ENCODE measurements around the gene TBC1D9.

TBC1D9 gene

DNA sequence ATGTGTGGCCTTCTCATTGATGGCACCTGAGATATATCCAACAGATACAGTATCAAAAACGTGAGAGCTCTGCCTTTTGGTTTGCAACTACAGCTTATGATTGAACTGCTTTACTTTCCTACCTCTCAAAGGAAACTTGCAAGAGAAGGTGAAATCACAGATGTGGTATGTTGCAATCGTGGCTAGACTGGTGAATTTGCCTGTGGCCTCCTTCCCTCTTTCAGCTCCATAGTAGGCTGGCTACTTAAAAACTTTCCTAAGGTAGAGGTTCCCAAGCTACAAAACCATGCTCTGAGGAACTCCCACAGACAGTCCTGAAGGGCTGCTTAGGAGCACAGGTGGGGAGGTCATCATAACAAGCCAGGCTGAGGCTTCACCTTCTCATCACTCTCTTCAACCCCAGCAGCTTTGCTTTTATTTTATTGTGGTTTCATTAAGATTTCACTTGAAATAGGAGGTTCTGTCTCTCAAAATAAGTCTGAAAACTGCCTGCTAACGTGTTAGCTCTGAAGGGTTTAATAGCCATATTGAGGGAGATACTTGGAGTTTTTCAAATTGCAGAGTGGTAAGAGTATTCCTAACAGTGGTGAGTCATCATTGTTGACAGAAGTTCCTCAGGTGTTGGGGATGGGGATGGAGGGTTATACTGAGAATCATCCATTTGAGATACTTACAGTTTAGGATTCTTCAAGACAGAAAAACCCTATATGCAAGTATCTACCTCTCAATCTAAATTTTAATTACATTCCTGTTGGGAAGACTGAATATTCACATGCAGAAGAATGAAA, 93.9 kb downstream of the TBC1D9 start:
- no peaks in the 10 kb centered on the region for H3K4me1 ChIP-seq (ENCODE audit: control insufficient read depth, insufficient read depth, low read length)
- no peaks in the 10 kb centered on the region for H3K36me3 ChIP-seq (ENCODE audit: control insufficient read depth, insufficient read depth, low read length)
- no peak overlapping the region for H3K4me3 ChIP-seq (ENCODE audit: low read depth, low read length)
- H3K9me3 ChIP-seq (ENCODE audit: control insufficient read depth, insufficient read depth, low read depth, low read length): no peaks in the 10 kb centered on the region
- H3K9ac ChIP-seq (ENCODE audit: low read length): no peak overlapping the region
- no peaks in the 10 kb centered on the region for H3K27me3 ChIP-seq (ENCODE audit: control insufficient read depth, insufficient read depth, low read length)
- no peak overlapping the region for H3K27ac ChIP-seq (ENCODE audit: low read depth, low read length)

DNA sequence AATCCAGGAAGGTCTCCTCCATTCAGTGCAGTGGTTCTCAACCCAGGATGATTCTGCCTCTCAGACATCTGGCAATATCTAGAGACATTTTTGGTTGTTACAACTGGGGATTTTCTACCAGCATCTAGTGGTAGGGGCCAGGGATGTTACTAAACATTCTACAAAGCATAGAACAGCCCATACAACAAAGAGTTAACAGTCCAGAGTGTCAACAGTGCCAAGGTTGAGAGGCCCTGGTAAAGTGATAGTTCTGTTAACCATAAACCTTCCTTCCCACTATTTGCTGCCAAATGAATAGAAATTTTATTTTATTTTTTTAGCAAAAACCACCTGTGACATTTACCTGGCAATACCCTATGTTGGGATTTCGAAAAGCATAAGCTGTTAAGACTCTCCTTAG, 94.6 kb downstream of the TBC1D9 start:
- Histone ChIP-seq H3K27ac (ENCODE audit: low read depth, low read length) (no peak overlapping the region), H3K4me3 (ENCODE audit: low read depth, low read length) (no peak overlapping the region), H3K36me3 (ENCODE audit: control insufficient read depth, insufficient read depth, low read length) (no peaks in the 10 kb centered on the region), H3K9ac (ENCODE audit: low read length) (no peak overlapping the region), H3K4me1 (ENCODE audit: control insufficient read depth, insufficient read depth, low read length) (no peaks in the 10 kb centered on the region), H3K27me3 (ENCODE audit: control insufficient read depth, insufficient read depth, low read length) (no peaks in the 10 kb centered on the region), H3K9me3 (ENCODE audit: control insufficient read depth, insufficient read depth, low read depth, low read length) (no peaks in the 10 kb centered on the region)

DNA sequence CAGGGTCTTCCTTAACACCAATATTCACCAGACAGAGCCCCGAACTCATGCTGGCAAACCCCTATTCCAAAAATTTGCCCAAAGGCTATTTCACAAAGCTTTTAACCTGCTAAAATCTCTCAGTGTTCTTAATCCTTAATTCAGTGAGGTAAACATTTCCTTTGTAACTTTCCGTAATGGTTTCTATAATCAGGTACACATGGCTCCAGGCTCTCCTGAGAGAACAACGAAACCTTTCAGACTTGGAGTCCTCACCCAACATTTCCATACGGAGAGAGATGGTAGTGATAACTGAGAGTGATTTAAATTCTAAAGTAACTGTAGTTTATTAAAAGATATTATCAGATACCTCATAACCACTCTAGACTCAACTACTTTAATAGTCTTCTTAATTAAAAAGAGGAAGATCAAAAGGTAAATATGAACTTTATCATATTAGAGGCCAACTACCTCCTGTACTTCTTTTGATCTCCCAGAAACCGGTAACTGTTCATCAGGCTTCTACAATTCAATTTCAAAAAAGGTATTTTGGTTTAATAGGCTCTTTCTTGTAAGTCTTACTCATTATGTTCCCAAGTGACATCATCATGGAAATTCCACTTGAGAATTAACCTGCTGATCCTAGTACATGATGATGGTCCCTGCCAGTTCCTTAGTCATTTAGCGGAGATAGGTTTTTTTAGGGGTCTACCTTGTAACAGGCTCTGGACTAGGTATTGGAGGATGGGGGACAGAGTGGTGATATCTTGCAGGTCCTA, 96.1 kb downstream of the TBC1D9 start:
- no peaks in the 10 kb centered on the region for H3K27me3 ChIP-seq (ENCODE audit: control insufficient read depth, insufficient read depth, low read length)
- H3K9ac ChIP-seq (ENCODE audit: low read length): no peak overlapping the region
- no peaks in the 10 kb centered on the region for H3K9me3 ChIP-seq (ENCODE audit: control insufficient read depth, insufficient read depth, low read depth, low read length)
- no peak overlapping the region for H3K27ac ChIP-seq (ENCODE audit: low read depth, low read length)
- peaks cover 6% of the 10 kb centered on the region; the same call in 1 of the 2 replicates for H3K4me1 ChIP-seq (ENCODE audit: control insufficient read depth, insufficient read depth, low read length)
- H3K4me3 ChIP-seq (ENCODE audit: low read depth, low read length): no peak overlapping the region
- H3K36me3 ChIP-seq (ENCODE audit: control insufficient read depth, insufficient read depth, low read length): no peaks in the 10 kb centered on the region

DNA sequence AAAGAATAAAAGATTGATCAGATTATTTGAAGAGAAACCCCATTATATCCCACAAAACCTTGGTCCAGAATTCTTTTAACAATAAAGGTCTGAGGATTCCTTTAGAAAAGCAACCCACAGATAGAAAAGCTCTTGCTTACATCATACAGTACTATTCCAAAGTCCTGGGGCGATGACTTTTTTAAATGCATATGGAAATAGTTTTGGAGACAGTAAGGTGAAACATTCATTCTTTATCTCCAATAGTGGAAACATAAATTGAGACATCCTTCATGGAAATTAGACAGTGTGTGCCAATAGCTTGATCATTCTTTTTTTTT, 101.7 kb downstream of the TBC1D9 start:
- Histone ChIP-seq H3K4me1 (ENCODE audit: control insufficient read depth, insufficient read depth, low read length) (peaks cover 21% of the 10 kb centered on the region), H3K9ac (ENCODE audit: low read length) (no peak overlapping the region), H3K4me3 (ENCODE audit: low read depth, low read length) (no peak overlapping the region), H3K36me3 (ENCODE audit: control insufficient read depth, insufficient read depth, low read length) (no peaks in the 10 kb centered on the region), H3K27ac (ENCODE audit: low read depth, low read length) (peak overlapping the region; percentile 73; the same call in 1 of the 2 replicates), H3K9me3 (ENCODE audit: control insufficient read depth, insufficient read depth, low read depth, low read length) (no peaks in the 10 kb centered on the region), H3K27me3 (ENCODE audit: control insufficient read depth, insufficient read depth, low read length) (no peaks in the 10 kb centered on the region)

DNA sequence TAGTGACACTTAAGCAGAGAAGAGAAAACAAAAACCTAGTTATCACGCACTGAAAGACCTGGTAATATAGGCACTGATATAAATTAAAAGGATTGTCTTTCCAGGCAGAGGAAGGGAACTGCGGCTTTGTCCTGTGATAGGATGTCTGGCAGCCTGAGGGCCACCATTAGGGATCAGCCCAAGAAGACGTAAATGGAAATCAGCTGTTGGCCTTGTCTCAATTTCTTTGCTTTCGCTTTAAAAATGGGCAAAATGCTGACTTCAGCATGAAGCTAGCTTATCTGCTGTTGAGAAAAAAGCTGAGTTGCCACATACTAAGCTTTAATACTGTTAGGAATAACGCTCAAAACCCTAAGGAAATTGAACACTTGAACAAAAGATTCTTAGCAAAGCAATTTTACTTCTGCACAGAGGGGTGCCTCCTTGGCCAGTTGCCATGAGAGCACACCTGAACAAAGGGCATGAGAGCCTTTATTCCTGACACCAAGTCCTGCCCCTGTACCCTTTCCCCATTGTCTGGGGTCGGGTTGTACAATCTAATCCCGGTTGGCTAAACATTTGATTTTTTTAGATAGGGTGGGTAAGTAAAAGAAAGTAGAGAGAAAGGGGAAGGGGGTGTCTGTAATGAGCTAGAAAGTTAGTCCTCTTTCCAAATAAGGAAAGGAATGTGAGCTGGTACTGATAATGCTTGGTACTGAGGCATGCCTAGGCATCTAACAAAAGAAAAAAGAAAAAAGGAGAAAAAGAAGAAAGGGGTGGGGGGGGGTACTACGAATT, 102.3 kb downstream of the TBC1D9 start:
- H3K36me3 ChIP-seq (ENCODE audit: control insufficient read depth, insufficient read depth, low read length): no peaks in the 10 kb centered on the region

DNA sequence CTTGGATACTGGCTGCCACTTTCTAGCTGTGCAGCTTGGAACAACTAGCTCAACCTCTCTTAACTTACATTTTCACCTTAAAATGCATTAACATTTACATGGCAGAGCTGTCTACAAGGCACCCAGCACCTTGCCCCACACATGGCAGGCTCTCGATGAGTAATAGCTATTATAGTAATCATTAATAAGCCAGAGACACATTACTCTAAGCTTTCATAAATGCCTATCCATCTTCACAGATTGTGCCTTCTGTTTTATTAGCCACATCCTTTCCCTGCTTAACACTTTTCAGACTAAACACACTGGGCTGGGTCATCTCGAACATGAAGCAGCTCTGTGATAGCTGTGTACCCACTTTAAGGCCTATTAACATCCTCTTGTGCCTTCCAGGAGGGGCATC, 103.6 kb downstream of the TBC1D9 start:
- Histone ChIP-seq H3K27me3 (ENCODE audit: control insufficient read depth, insufficient read depth, low read length) (no peaks in the 10 kb centered on the region), H3K9me3 (ENCODE audit: control insufficient read depth, insufficient read depth, low read depth, low read length) (no peaks in the 10 kb centered on the region), H3K4me3 (ENCODE audit: low read depth, low read length) (no peak overlapping the region), H3K27ac (ENCODE audit: low read depth, low read length) (no peak overlapping the region), H3K36me3 (ENCODE audit: control insufficient read depth, insufficient read depth, low read length) (no peaks in the 10 kb centered on the region), H3K9ac (ENCODE audit: low read length) (no peak overlapping the region), H3K4me1 (ENCODE audit: control insufficient read depth, insufficient read depth, low read length) (peaks cover 24% of the 10 kb centered on the region)

More for the DNA sequence above, 102.3 kb downstream of the TBC1D9 start:
- Histone ChIP-seq H3K4me1 (ENCODE audit: control insufficient read depth, insufficient read depth, low read length) (peaks cover 21% of the 10 kb centered on the region), H3K27ac (ENCODE audit: low read depth, low read length) (peak overlapping the region; percentile 73), H3K9me3 (ENCODE audit: control insufficient read depth, insufficient read depth, low read depth, low read length) (no peaks in the 10 kb centered on the region), H3K27me3 (ENCODE audit: control insufficient read depth, insufficient read depth, low read length) (no peaks in the 10 kb centered on the region), H3K9ac (ENCODE audit: low read length) (peak overlapping the region; percentile 50), H3K4me3 (ENCODE audit: low read depth, low read length) (no peak overlapping the region)

DNA sequence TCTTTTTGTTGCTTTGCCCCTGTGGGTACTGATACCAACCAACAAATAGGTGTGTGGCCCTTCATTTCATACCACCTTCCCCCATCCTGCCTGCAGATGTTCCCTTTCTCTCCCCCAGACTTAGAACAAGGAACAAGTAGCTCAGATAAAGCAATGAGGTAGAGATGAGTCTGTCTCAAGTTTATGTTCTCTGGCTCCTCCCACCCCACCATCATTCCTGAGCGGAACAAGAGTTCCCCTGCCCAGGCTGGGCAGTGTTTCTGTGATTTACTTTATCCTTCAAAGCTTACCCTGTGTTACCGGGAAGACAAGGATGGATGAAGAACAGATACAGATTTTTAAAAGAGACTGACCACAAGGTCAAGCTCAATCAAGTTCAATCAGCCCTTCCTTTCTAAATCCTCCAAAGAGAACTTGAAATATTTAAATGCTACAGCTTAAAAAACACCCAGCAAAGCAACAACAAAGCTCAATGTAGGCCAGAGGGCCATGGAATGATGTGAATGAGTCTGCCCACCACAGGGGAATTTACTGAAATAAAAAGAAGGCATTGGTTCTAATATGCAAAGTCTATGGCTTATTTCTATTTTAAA, 107.4 kb downstream of the TBC1D9 start:
- no peak overlapping the region for H3K9ac ChIP-seq (ENCODE audit: low read length)
- no peaks in the 10 kb centered on the region for H3K9me3 ChIP-seq (ENCODE audit: control insufficient read depth, insufficient read depth, low read depth, low read length)
- H3K27ac ChIP-seq (ENCODE audit: low read depth, low read length): no peak overlapping the region
- no peak overlapping the region for H3K4me3 ChIP-seq (ENCODE audit: low read depth, low read length)
- no peaks in the 10 kb centered on the region for H3K27me3 ChIP-seq (ENCODE audit: control insufficient read depth, insufficient read depth, low read length)
- H3K36me3 ChIP-seq (ENCODE audit: control insufficient read depth, insufficient read depth, low read length): no peaks in the 10 kb centered on the region
- peaks cover 17% of the 10 kb centered on the region for H3K4me1 ChIP-seq (ENCODE audit: control insufficient read depth, insufficient read depth, low read length)

DNA sequence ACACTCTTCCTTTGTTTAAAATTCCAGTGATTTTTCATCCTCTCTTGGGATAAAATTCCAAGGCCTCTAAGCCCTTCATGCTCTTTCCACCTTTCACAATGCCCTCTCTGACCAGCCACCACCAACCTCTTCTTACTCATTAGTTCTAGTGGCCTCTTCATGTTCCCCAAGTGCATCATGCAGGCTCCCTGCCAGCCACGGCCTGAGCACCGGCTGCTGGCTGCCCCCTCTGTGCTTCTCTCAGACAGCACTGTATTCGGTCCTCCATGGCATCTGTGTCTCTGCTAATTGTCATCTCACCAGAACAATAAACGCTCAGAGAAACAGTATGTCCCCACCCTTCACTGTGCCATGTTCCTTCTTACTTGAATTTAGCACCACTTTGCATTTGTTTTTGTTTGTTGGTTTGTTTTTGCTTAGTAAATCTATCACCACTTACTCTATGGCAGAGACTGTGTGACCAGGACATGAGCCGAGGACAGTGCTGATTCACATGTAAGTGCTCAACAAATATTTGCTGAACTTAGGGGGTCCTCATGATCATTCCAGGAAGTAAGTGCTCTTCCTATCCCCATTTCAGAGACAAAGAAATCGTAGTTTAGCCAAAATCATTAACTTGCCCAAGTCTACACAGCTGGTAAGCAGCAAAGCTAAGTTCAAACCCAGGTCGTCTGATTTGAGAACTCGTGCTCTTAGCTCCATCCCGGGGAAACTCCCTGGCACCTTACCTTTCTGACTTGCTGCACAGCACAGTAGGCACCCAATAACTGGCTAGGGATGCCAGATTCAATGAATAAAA, 110.4 kb downstream of the TBC1D9 start:
- H3K36me3 ChIP-seq (ENCODE audit: control insufficient read depth, insufficient read depth, low read length): no peaks in the 10 kb centered on the region
- H3K9ac ChIP-seq (ENCODE audit: low read length): no peak overlapping the region
- H3K27ac ChIP-seq (ENCODE audit: low read depth, low read length): no peak overlapping the region
- no peak overlapping the region for H3K4me3 ChIP-seq (ENCODE audit: low read depth, low read length)
- no peaks in the 10 kb centered on the region for H3K9me3 ChIP-seq (ENCODE audit: control insufficient read depth, insufficient read depth, low read depth, low read length)
- H3K4me1 ChIP-seq (ENCODE audit: control insufficient read depth, insufficient read depth, low read length): peaks cover 23% of the 10 kb centered on the region
- H3K27me3 ChIP-seq (ENCODE audit: control insufficient read depth, insufficient read depth, low read length): no peaks in the 10 kb centered on the region

DNA sequence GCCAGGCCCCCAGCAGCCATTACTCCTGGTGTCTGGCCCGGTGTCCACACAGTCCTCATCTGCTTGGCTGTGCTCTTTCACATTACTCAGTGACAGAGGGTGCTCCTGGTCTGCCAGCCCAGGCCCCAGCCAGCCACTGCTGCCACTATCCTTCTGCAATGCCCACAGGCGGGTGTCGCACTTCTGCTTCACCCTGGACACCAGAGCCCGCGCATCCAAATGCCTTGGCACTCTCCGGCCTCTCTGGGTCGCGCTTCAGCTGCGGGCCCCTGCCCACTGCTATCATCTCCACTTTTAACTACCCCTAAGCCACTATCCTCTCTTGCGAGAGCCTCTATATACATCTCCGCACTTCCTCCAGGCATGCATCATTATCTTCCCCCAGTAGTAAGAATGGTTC, 111.0 kb downstream of the TBC1D9 start:
- H3K4me3 ChIP-seq (ENCODE audit: low read depth, low read length): no peak overlapping the region
- H3K36me3 ChIP-seq (ENCODE audit: control insufficient read depth, insufficient read depth, low read length): no peaks in the 10 kb centered on the region
- no peaks in the 10 kb centered on the region for H3K9me3 ChIP-seq (ENCODE audit: control insufficient read depth, insufficient read depth, low read depth, low read length)
- H3K27me3 ChIP-seq (ENCODE audit: control insufficient read depth, insufficient read depth, low read length): no peaks in the 10 kb centered on the region
- H3K9ac ChIP-seq (ENCODE audit: low read length): no peak overlapping the region
- H3K27ac ChIP-seq (ENCODE audit: low read depth, low read length): no peak overlapping the region
- H3K4me1 ChIP-seq (ENCODE audit: control insufficient read depth, insufficient read depth, low read length): peaks cover 23% of the 10 kb centered on the region

DNA sequence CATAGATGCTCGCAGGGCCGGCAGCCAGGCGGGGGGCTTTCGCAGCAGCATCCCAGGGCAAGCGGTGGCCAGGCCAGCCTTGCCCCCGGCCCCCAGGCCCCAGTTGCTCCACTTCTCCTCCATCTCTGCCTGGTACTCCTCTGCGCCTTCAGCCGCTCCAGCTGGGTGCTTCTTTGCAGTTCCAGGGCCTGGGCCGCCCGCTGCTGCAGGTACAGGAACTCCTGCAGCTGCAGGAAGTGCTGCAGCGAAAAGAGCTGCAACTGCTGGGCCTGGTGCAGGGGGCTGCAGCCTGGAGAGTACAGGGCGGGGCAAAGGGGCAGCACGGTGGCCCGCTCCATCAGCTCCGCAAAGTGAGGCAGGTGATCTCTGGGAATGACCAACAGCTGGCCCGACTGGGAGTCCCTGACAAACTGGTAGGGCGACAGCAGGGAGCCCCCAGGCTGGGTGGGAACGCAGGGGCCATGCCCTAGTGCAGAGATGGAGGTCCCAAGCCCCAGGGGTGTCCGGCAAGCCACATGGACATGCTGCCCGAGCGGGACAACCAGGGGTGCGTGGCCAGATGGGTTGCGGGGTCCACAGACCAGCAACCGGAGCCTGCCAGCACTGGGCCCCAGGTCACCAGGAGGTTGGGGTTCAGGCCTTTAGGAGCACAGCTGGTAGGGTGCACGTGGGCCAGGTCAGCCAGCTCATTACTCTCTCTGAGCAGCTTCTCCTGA, 111.6 kb downstream of the TBC1D9 start:
- H3K27ac ChIP-seq (ENCODE audit: low read depth, low read length): no peak overlapping the region
- H3K4me1 ChIP-seq (ENCODE audit: control insufficient read depth, insufficient read depth, low read length): peaks cover 23% of the 10 kb centered on the region
- no peak overlapping the region for H3K9ac ChIP-seq (ENCODE audit: low read length)
- no peaks in the 10 kb centered on the region for H3K36me3 ChIP-seq (ENCODE audit: control insufficient read depth, insufficient read depth, low read length)
- H3K4me3 ChIP-seq (ENCODE audit: low read depth, low read length): no peak overlapping the region
- no peaks in the 10 kb centered on the region for H3K9me3 ChIP-seq (ENCODE audit: control insufficient read depth, insufficient read depth, low read depth, low read length)
- H3K27me3 ChIP-seq (ENCODE audit: control insufficient read depth, insufficient read depth, low read length): no peaks in the 10 kb centered on the region

All from HUES6 (cell line).